OCI-LY3 (cell line): Measurements from ENCODE around the gene SEL1L2.

ENCODE experiments used
- H2AFZ ChIP-seq: fragments of 200-600, 300-600 bp; shearing (Covaris generic); 2 replicates; pipeline ENCODE4 v1.6.0; 2014; ENCODE audit warnings: antibody characterized with exemption, low read depth, low read length
- H3K27ac ChIP-seq: fragments of 200-600, 300-600 bp; sonication (generic); 2 replicates; pipeline ENCODE4 v1.5.1; 2014; ENCODE audit warnings: mild to moderate bottlenecking, low read length, moderate library complexity, mixed read lengths
- H3K27me3 ChIP-seq: fragments of 200-600, 300-600 bp; sonication (generic); 2 replicates; pipeline ENCODE4 v1.6.1; 2014; ENCODE audit warnings: low read depth, low read length, mixed read lengths
- H3K36me3 ChIP-seq: fragments of 200-600, 300-600 bp; sonication (generic); replicated peaks from 2 replicates; pipeline ENCODE3; 2014; ENCODE audit warnings: low read depth, low read length, mixed read lengths
- H3K4me1 ChIP-seq: fragments of 300-600, 200-600 bp; sonication (generic); 2 replicates; pipeline ENCODE4 v1.6.1; 2014; ENCODE audit warnings: low read length, mixed read lengths
- H3K4me2 ChIP-seq: fragments of 200-600, 300-600 bp; sonication (generic); 2 replicates; pipeline ENCODE4 v1.6.1; 2014; ENCODE audit warnings: low read length, mixed read lengths
- H3K4me3 ChIP-seq: fragments of 300-600, 200-600 bp; sonication (generic); 2 replicates; pipeline ENCODE4 v1.5.1; 2014; ENCODE audit warnings: antibody characterized with exemption, mild to moderate bottlenecking, low read length, moderate library complexity
- H3K79me2 ChIP-seq: fragments of 300-600, 200-600 bp; shearing (Covaris generic); 2 replicates; pipeline ENCODE4 v1.6.1; 2014; ENCODE audit warnings: mild to moderate bottlenecking, low read length, mixed read lengths
- H3K9ac ChIP-seq: fragments of 300-600, 200-600 bp; shearing (Covaris generic); 2 replicates; pipeline ENCODE4 v1.6.0; 2014; ENCODE audit warnings: mild to moderate bottlenecking, low read length, moderate library complexity
- H3K9me3 ChIP-seq: fragments of 200-600, 300-600 bp; shearing (Covaris generic); 2 replicates; pipeline ENCODE4 v1.6.1; 2014; ENCODE audit warnings: low read length, mixed read lengths; ENCODE audit not compliant: insufficient read depth
- H4K20me1 ChIP-seq: fragments of 200-600, 300-600 bp; sonication (generic); 2 replicates; pipeline ENCODE4 v1.6.1; 2016; ENCODE audit warnings: low read length, mixed read lengths; ENCODE audit not compliant: insufficient read depth
- EZH2phosphoT487 ChIP-seq: fragments of 200-600 bp; shearing (Covaris generic); IDR thresholded peaks from 2 replicates; pipeline ENCODE4 v1.6.1; 2018; ENCODE audit warnings: antibody characterized with exemption, mixed run types, low read depth
- TF ChIP-seq, protein P1 (sequence below): fragments of 200-600, 300-600 bp; sonication (generic); IDR thresholded peaks from 2 replicates; pipeline ENCODE4 v1.5.1; 2014; ENCODE audit warnings: antibody characterized with exemption, low read length, low read depth

The SEL1L2 gene

DNA sequence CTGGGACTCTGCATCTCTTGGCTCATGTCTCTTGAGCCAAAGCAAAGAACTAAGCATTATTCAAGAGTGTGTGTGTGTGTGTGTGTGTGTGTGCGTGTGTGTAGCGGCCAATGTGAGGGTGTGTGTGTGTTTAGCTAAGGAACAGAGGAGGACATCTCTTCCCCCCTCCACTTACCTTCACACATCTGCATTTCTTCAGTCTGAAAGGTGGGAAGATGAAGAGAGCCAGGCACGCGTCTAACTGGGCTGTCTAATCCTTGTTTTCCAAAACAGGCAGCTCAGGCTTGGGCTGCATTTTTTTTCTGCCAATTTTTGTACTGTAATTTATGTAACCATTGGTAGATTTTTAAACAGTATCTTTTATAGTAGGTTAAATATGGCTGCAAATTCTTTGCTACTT, 146.1 kb downstream of the SEL1L2 start:
- no peak for TF ChIP-seq EZH2phosphoT487
- TF ChIP-seq, protein P1, sequence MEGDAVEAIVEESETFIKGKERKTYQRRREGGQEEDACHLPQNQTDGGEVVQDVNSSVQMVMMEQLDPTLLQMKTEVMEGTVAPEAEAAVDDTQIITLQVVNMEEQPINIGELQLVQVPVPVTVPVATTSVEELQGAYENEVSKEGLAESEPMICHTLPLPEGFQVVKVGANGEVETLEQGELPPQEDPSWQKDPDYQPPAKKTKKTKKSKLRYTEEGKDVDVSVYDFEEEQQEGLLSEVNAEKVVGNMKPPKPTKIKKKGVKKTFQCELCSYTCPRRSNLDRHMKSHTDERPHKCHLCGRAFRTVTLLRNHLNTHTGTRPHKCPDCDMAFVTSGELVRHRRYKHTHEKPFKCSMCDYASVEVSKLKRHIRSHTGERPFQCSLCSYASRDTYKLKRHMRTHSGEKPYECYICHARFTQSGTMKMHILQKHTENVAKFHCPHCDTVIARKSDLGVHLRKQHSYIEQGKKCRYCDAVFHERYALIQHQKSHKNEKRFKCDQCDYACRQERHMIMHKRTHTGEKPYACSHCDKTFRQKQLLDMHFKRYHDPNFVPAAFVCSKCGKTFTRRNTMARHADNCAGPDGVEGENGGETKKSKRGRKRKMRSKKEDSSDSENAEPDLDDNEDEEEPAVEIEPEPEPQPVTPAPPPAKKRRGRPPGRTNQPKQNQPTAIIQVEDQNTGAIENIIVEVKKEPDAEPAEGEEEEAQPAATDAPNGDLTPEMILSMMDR = no peak
- Histone ChIP-seq H3K36me3 (no peaks in the 10 kb centered on the region), H4K20me1 (no peaks in the 10 kb centered on the region), H3K9me3 (no peaks in the 10 kb centered on the region), H3K4me2 (no peak overlapping the region), H3K27ac (no peak overlapping the region), H3K79me2 (no peaks in the 10 kb centered on the region), H3K4me1 (no peaks in the 10 kb centered on the region), H3K27me3 (peaks cover 45% of the 10 kb centered on the region), H3K4me3 (no peak overlapping the region), H3K9ac (no peak overlapping the region), H2AFZ (no peak overlapping the region)

DNA sequence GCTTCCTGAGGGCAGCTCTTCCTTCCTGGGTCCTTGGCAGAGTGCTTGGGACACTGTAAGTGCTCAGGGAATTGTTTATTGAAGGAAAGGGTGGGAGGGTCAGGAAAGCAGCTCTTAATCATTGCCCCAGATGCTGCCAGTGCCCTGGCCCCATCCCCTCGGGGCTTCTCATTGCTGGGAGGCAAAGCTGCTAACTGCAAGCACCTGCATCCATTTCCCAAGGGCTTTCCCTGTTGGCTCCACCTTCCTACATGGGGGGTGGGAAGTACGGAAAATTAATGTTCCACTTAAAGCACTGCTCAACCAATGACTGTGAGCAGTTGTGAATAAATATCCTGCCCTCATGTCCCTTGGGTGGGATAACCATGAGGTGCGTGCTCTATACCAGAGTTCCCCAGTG, 149.2 kb downstream of the SEL1L2 start:
- H2AFZ ChIP-seq = no peak overlapping the region
- no peak for TF ChIP-seq EZH2phosphoT487
- TF ChIP-seq, protein P1 = no peak
- no peak overlapping the region for H3K4me2 ChIP-seq
- no peaks in the 10 kb centered on the region for H3K9me3 ChIP-seq
- H3K36me3 ChIP-seq = no peaks in the 10 kb centered on the region
- H3K79me2 ChIP-seq = no peaks in the 10 kb centered on the region
- no peaks in the 10 kb centered on the region for H3K4me1 ChIP-seq
- peaks cover 43% of the 10 kb centered on the region for H3K27me3 ChIP-seq
- no peak overlapping the region for H3K9ac ChIP-seq
- H4K20me1 ChIP-seq = no peaks in the 10 kb centered on the region
- no peak overlapping the region for H3K4me3 ChIP-seq
- no peak overlapping the region for H3K27ac ChIP-seq

DNA sequence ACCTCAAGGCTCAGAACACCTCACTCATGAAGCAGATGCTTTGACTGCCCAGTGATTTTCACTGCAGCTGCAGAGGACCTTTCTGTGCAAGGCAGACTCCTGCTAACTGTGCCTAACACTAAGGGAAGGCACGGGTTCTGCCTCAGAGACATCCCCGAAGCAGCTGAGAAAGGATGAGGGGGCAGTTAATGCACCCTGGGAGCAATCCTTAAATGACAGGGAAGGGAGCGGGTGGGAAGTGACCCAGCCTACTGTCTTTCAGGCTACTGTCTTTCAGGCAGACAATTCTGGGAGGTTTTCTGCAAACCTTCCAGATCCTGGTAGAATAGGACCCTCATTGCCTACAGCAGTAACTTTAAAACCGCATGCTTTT, 150.3 kb downstream of the SEL1L2 start:
- Histone ChIP-seq H2AFZ (no peak overlapping the region), H3K27me3 (peaks cover 43% of the 10 kb centered on the region), H3K9me3 (no peaks in the 10 kb centered on the region), H3K79me2 (no peaks in the 10 kb centered on the region), H3K27ac (no peak overlapping the region), H4K20me1 (no peaks in the 10 kb centered on the region), H3K9ac (no peak overlapping the region), H3K4me3 (no peak overlapping the region), H3K36me3 (no peaks in the 10 kb centered on the region), H3K4me2 (no peak overlapping the region), H3K4me1 (no peaks in the 10 kb centered on the region)
- TF ChIP-seq, protein P1 = no peak
- TF ChIP-seq EZH2phosphoT487 = no peak

DNA sequence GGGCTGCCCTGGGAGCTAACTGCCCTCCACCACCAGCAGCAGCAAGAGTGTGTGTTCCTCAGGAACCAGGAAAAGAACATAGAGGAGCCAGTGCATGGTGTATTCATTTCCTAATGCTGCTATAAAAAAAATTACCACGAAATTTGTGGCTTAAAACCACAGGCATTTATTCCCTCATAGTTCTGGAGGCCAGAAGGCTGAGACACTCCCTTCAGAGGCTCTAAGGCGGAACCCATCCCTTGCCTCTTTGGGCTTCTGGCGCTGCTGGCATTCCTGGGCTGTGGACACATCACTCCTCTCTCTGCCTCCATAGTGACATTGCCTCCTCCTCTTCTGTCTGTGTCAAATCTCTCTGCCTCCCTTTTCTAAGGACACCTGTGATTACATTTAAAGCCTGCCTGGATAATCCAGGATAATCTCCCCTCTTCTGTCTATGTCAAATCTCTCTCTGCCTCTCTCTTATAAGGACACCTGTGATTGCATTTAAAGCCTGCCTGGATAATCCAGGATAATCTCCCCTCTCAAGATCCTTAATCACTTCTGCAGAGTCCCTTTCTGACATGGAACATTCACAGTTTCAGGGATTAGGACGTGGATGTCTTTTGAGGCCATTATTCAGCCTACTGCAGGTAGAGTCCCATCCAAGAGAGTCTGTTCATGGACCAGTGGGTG, 150.9 kb downstream of the SEL1L2 start:
- Histone ChIP-seq H3K4me3 (no peak overlapping the region), H3K4me1 (no peaks in the 10 kb centered on the region), H3K27ac (no peak overlapping the region), H2AFZ (no peak overlapping the region), H3K79me2 (no peaks in the 10 kb centered on the region), H3K9me3 (no peaks in the 10 kb centered on the region), H4K20me1 (no peaks in the 10 kb centered on the region), H3K27me3 (peaks cover 43% of the 10 kb centered on the region), H3K9ac (no peak overlapping the region), H3K4me2 (no peak overlapping the region), H3K36me3 (no peaks in the 10 kb centered on the region)
- no peak for TF ChIP-seq EZH2phosphoT487
- TF ChIP-seq, protein P1 = no peak
